ENCODE data around the gene DECR2. TPM values are rescaled to one million over a fixed set of nuclear protein-coding genes. Genes with fewer than 3 reads are reported as not detected.

Gene DECR2
- total and polyA plus RNA-seq, 9 of the 15 experiments (the other 6 are each of a cell fraction or from before 2014, with no cell fraction given) = 1.0 to 31.9 (median 10.3) TPM

DNA sequence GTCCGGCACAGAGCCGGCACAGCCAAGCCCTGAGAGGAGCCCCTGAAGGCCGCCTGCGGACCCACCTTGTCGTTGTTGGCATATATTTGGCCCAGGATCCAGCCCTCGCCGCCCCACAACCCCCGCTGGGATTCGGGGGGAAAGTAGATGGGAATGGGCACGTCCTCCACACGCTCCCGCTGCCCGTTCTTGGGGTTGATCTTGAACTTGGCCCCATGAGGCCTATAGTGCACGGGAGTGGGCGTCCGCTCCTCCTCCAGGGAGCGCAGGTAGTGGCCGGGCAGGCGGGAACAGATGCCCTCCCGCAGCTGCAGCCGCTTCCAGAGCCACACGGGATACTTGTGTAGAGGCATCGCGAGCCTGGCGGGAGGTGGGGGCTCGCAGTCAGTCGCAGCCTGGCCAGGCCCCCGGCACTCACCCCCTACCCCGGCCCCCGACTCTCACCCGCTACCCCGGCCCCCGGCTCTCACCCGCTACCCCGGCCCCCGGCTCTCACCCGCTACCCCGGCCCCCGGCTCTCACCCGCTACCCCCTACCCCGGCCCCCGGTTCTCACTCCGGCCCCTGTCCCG, 31.7 kb upstream of the DECR2 start:
- Histone ChIP-seq H4K20me1 (replicated peaks; ENCODE audit: control insufficient read depth, insufficient read depth, low read length) (no peaks in the 10 kb centered on the region), H3K79me2 (ENCODE audit: control insufficient read depth, insufficient read depth, low read length) (peaks cover 13% of the 10 kb centered on the region), H3K9me1 (ENCODE audit: control insufficient read depth, insufficient read depth, low read length) (peaks cover 5% of the 10 kb centered on the region), H3K27ac (ENCODE audit: extremely low read depth, low read depth, low read length) (peak overlapping the region; percentile 70), H3K36me3 (ENCODE audit: control insufficient read depth, insufficient read depth, low read length) (peaks cover 77% of the 10 kb centered on the region; the same call in 2 of the 3 replicates), H3K4me3 (peak overlapping the region; percentile 61), H3K4me2 (ENCODE audit: insufficient read depth, low read length) (peak overlapping the region; percentile 91), H3K4me1 (replicated peaks in 1 of 2; ENCODE audit: control insufficient read depth in 2 of 2, insufficient read depth in 2 of 2, low read length in 2 of 2) (peaks cover 9 to 70% of the 10 kb centered on the region in 2 experiments), H3K9me3 (replicated peaks; ENCODE audit: control insufficient read depth, insufficient read depth, low read depth, low read length) (no peaks in the 10 kb centered on the region), H2AFZ (ENCODE audit: low read depth, low read length) (no peak overlapping the region), H3K27me3 (ENCODE audit: control insufficient read depth in 2 of 2, insufficient read depth in 2 of 2, low read length in 2 of 2) (no peaks in the 10 kb centered on the region), H3K9ac (ENCODE audit: insufficient read depth in 1 of 2, low read depth in 2 of 2, low read length in 2 of 2) (peak overlapping the region; percentile 70 to 98)
- BruUV-seq (replicated peaks) = no TSS peak
- in situ Hi-C loops (cut with MboI) (no loop called here), intact Hi-C loops (cut with micrococcal nuclease) (no loop called here)
- FAIRE-seq (no peak), ATAC-seq (peak; percentile 68), DNase-seq (ENCODE audit: extremely low read depth in 1 of 4, low spot score in 3 of 4) (peak in 2 of 4 experiments; percentile 52 to 55)
- CTCF ChIA-PET (ENCODE audit: low intra/inter-chr PET ratio) = interaction anchor here (0.7 to 0.8 kb wide), 2 partner anchors 11 to 1463 kb away, joined by 3 read pairs; no protein-coding TSS in a partner anchor
- POLR2A ChIA-PET = interaction anchor here (0.6 to 2.5 kb wide), 6 partner anchors 8 to 345 kb away, joined by 3 to 8 read pairs (median 4); partner anchors contain the start of genes DECR2, METRN and PGAP6
- WGBS (ENCODE audit: insufficient coverage, low coverage, missing lambda C conversion rate) = 3% methylated on average over 22 of the region's 44 CpGs
- TF ChIP-seq PHB2 (IDR thresholded peaks at IDR 0.05; ENCODE audit: low read depth) (no peak), SMAD2 (IDR thresholded peaks at IDR 0.05; ENCODE audit: low read depth, low read length) (no peak), ZFX (CRISPR knock-in tag; IDR thresholded peaks at IDR 0.05) (peak; percentile 30; the same call in 1 of the 2 replicates), LCOR (CRISPR knock-in tag; IDR thresholded peaks at IDR 0.05) (no peak), NFXL1 (CRISPR knock-in tag; IDR thresholded peaks at IDR 0.05) (no peak), RBBP5 (IDR thresholded peaks at IDR 0.05; ENCODE audit: borderline replicate concordance, insufficient read depth, low read length, poor library complexity, severe bottlenecking) (peak; percentile 77), BHLHE40 (IDR thresholded peaks at IDR 0.05; ENCODE audit: low read length) (no peak), POLR2G (IDR thresholded peaks at IDR 0.05; ENCODE audit: low read depth, low read length) (peak; percentile 69), BACH1 (tag; IDR thresholded peaks at IDR 0.05) (no peak), PHF8 (IDR thresholded peaks at IDR 0.05; ENCODE audit: borderline replicate concordance, low read length) (peak; percentile 30; the same call in 1 of the 2 replicates), MAZ (CRISPR knock-in tag; conservative IDR thresholded peaks at IDR 0.05 in 1 of 2, IDR thresholded peaks at IDR 0.05 in 1 of 2) (peak in 1 of 2 experiments; percentile 23; a peak in 1 of 4 replicates), JUN (IDR thresholded peaks at IDR 0.05; ENCODE audit: borderline replicate concordance, low read depth, low read length) (no peak), JUN (CRISPR knock-in tag; IDR thresholded peaks at IDR 0.05; ENCODE audit: borderline replicate concordance) (no peak), ZNF212 (CRISPR knock-in tag; IDR thresholded peaks at IDR 0.05) (no peak)
- TF ChIP-seq, protein P1, sequence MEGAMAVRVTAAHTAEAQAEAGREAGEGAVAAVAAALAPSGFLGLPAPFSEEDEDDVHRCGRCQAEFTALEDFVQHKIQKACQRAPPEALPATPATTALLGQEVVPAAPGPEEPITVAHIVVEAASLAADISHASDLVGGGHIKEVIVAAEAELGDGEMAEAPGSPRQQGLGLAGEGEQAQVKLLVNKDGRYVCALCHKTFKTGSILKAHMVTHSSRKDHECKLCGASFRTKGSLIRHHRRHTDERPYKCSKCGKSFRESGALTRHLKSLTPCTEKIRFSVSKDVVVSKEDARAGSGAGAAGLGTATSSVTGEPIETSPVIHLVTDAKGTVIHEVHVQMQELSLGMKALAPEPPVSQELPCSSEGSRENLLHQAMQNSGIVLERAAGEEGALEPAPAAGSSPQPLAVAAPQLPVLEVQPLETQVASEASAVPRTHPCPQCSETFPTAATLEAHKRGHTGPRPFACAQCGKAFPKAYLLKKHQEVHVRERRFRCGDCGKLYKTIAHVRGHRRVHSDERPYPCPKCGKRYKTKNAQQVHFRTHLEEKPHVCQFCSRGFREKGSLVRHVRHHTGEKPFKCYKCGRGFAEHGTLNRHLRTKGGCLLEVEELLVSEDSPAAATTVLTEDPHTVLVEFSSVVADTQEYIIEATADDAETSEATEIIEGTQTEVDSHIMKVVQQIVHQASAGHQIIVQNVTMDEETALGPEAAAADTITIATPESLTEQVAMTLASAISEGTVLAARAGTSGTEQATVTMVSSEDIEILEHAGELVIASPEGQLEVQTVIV (CRISPR knock-in tag; IDR thresholded peaks at IDR 0.05; ENCODE audit: borderline replicate concordance) = no peak
- TF ChIP-seq, protein P2, sequence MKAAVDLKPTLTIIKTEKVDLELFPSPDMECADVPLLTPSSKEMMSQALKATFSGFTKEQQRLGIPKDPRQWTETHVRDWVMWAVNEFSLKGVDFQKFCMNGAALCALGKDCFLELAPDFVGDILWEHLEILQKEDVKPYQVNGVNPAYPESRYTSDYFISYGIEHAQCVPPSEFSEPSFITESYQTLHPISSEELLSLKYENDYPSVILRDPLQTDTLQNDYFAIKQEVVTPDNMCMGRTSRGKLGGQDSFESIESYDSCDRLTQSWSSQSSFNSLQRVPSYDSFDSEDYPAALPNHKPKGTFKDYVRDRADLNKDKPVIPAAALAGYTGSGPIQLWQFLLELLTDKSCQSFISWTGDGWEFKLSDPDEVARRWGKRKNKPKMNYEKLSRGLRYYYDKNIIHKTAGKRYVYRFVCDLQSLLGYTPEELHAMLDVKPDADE (conservative IDR thresholded peaks at IDR 0.05; ENCODE audit: control insufficient read depth, low read depth, low read length) = peak; percentile 38; the same call in 1 of the 2 replicates
- TF ChIP-seq, protein P3, sequence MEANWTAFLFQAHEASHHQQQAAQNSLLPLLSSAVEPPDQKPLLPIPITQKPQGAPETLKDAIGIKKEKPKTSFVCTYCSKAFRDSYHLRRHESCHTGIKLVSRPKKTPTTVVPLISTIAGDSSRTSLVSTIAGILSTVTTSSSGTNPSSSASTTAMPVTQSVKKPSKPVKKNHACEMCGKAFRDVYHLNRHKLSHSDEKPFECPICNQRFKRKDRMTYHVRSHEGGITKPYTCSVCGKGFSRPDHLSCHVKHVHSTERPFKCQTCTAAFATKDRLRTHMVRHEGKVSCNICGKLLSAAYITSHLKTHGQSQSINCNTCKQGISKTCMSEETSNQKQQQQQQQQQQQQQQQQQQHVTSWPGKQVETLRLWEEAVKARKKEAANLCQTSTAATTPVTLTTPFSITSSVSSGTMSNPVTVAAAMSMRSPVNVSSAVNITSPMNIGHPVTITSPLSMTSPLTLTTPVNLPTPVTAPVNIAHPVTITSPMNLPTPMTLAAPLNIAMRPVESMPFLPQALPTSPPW (CRISPR knock-in tag; IDR thresholded peaks at IDR 0.05) = no peak

All from K562 (cell line).